ENCODE results near the gene CATSPER2. TPM values are rescaled to one million over a fixed set of nuclear protein-coding genes. Genes with fewer than 3 reads are reported as not detected.

CATSPER2 gene
- total RNA-seq, 1 donor from 2014 or later: 5.0 TPM

Other genes starting within 250 kb of the CATSPER2 start
- gene TP53BP1, start 155.7 kb downstream of the CATSPER2 start, total RNA-seq: 34.8 and 46.8 TPM in 2 replicates
- gene MAP1A, start 131.2 kb downstream of the CATSPER2 start, total RNA-seq: 2.0 and 2.5 TPM in 2 replicates
- gene PPIP5K1, start 58.6 kb downstream of the CATSPER2 start, total RNA-seq: 20.8 and 26.2 TPM in 2 replicates
- gene CKMT1B, start 54.8 kb downstream of the CATSPER2 start, total RNA-seq: 3.7 and 5.1 TPM in 2 replicates
- gene STRC, start 30.0 kb downstream of the CATSPER2 start, total RNA-seq: under 0.01 and 0.21 TPM in 2 replicates
- 6.5 and 8.8 TPM in 2 replicates for gene CKMT1A, start 45.0 kb upstream of the CATSPER2 start, total RNA-seq
- gene PDIA3, start 97.6 kb upstream of the CATSPER2 start, total RNA-seq: 218 and 244 TPM in 2 replicates
- gene ELL3, start 128.1 kb upstream of the CATSPER2 start, total RNA-seq: 1.3 and 3.5 TPM in 2 replicates
- 582 and 942 TPM in 2 replicates for gene SERF2, start 143.5 kb upstream of the CATSPER2 start, total RNA-seq
- gene SERINC4, start 151.4 kb upstream of the CATSPER2 start, total RNA-seq: 0.46 TPM in 1 of 2 replicates, not detected in the other
- gene HYPK, start 151.8 kb upstream of the CATSPER2 start, total RNA-seq: 5.6 and 8.1 TPM in 2 replicates
- gene MFAP1, start 175.8 kb upstream of the CATSPER2 start, total RNA-seq: 25.5 and 28.6 TPM in 2 replicates
- gene WDR76, start 178.2 kb upstream of the CATSPER2 start, total RNA-seq: 2.1 and 4.5 TPM in 2 replicates

All from kidney epithelial cell (primary cell).